Mucosa of descending colon (tissue), 3 donors: Measurements from ENCODE around the gene SLC4A4. TPM values are rescaled to one million over a fixed set of nuclear protein-coding genes. Genes with fewer than 3 reads are reported as not detected.

Experiments
- ATAC-seq: fragments of 200-7000 bp; cut with Tn5 transposase; one replicate; pipeline ENCODE4 v1.9.1; 2020; ENCODE audit warnings: mild to moderate bottlenecking, moderate library complexity
- DNase-seq, 3 donors: peaks; one replicate each; pipeline ENCODE4 v3.0.0-alpha.2; 2020
- H3K36me3 ChIP-seq: fragments of 200-600 bp; one replicate; pipeline ENCODE4 v1.8.0; 2021; ENCODE audit warnings: low read depth, mild to moderate bottlenecking
- H3K4me1 ChIP-seq: fragments of 200-600 bp; one replicate; pipeline ENCODE4 v1.8.0; 2021; ENCODE audit warnings: low read depth, mild to moderate bottlenecking
- H3K4me3 ChIP-seq: fragments of 200-600 bp; one replicate; pipeline ENCODE4 v1.8.0; 2021; ENCODE audit warnings: mild to moderate bottlenecking
- H3K9me3 ChIP-seq: fragments of 200-600 bp; one replicate; pipeline ENCODE4 v1.8.0; 2021; ENCODE audit warnings: mild to moderate bottlenecking
- intact Hi-C, 2 donors: fragments of 100-400 bp; cut with DNase I in 1 of 2; cut with micrococcal nuclease in 1 of 2; formaldehyde crosslinking; loops; one replicate each; pipeline versions ENCODE4 v1.11.0 to v1.11.1; 2022; cut with DNase I, micrococcal nuclease
- total RNA-seq, 3 donors: library from RNA; stranded (reverse); fragmentation: NEBNext Ultra II Directional in 2 of 3; extraction: Animal tissue kit (Norgen Biotek cat#: 25700) in 2 of 3; gene quantifications; one replicate each; pipeline versions ENCODE4 v1.2.1 to v1.2.4, GENCODE V29; 2021 to 2023
- TF ChIP-seq, protein P1 (sequence below): fragments of 200-600 bp; IDR thresholded peaks from one replicate; pipeline ENCODE4 v1.8.0; 2022; ENCODE audit warnings: antibody characterized with exemption, mild to moderate bottlenecking
- donor health status: DM: no; HTN: no; CAD: no; lungs with moderate emphysema.
- donor health status: DM: no; HTN: no; CAD: no.
- donor health status: DM: no; HTN: yes; CAD: no.

Gene SLC4A4
- total RNA-seq, 3 donors from 2014 or later = 102 to 248 (median 165) TPM

DNA sequence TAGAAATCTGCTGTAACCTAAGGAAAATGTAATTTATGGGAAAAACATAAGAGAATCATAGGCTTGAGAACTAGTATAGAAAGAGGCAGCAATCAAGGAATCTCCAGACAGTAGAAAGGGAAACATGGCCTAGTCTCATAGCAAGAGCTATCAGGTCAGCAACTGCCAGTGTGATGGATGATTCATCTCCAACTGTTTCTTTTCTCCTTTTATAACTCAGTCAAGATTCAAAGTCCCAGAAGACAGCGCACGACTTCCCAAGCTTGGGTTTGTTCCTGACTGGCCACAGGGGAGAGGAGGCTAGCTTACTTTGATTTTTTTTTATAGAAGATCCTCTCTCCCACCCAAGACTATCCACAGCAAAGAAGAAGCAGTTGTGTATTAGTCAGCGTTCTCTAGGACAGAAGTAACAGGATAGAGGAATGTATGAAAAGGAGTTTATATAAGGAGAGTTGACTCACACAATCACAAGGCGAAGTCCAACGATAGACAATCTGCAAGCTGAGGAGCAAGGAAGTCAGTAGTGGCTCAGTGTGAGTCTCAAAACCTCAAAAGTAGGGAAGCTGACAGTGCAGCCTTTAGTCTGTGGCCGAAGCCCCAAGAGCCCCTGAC, 263.6 kb downstream of the SLC4A4 start:
- Histone ChIP-seq H3K9me3 (peaks cover 2% of the 10 kb centered on the region), H3K4me3 (no peak overlapping the region), H3K4me1 (no peaks in the 10 kb centered on the region), H3K36me3 (no peaks in the 10 kb centered on the region)
- intact Hi-C loops = no loop called here
- DNase-seq (peak in 1 of 3 donors; percentile 27), ATAC-seq (peak; percentile 90)
- TF ChIP-seq, protein P1, sequence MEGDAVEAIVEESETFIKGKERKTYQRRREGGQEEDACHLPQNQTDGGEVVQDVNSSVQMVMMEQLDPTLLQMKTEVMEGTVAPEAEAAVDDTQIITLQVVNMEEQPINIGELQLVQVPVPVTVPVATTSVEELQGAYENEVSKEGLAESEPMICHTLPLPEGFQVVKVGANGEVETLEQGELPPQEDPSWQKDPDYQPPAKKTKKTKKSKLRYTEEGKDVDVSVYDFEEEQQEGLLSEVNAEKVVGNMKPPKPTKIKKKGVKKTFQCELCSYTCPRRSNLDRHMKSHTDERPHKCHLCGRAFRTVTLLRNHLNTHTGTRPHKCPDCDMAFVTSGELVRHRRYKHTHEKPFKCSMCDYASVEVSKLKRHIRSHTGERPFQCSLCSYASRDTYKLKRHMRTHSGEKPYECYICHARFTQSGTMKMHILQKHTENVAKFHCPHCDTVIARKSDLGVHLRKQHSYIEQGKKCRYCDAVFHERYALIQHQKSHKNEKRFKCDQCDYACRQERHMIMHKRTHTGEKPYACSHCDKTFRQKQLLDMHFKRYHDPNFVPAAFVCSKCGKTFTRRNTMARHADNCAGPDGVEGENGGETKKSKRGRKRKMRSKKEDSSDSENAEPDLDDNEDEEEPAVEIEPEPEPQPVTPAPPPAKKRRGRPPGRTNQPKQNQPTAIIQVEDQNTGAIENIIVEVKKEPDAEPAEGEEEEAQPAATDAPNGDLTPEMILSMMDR = no peak

DNA sequence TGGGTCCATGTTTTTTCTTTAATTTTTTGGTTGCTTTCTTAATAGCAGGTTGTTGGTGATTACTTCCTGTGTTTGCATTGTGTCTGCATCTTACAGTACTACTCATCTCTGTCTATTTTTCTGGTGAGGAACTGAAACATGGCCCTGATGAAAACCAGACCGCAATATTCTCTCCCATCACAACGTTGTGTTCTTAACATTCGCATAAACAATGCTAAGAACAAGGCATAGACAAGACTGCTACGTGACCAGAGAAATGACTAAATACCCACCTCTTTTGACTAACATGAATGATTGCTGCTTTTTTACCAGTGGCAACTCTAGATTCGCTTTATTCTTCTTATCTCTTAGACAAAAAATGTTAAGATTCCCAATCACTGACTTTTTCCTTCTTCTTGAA, 266.0 kb downstream of the SLC4A4 start:
- DNase-seq (no peak), ATAC-seq (no peak)
- Histone ChIP-seq H3K9me3 (peaks cover 2% of the 10 kb centered on the region), H3K4me3 (no peak overlapping the region), H3K36me3 (no peaks in the 10 kb centered on the region), H3K4me1 (no peaks in the 10 kb centered on the region)
- intact Hi-C loops = no loop called here
- TF ChIP-seq, protein P1 = no peak

DNA sequence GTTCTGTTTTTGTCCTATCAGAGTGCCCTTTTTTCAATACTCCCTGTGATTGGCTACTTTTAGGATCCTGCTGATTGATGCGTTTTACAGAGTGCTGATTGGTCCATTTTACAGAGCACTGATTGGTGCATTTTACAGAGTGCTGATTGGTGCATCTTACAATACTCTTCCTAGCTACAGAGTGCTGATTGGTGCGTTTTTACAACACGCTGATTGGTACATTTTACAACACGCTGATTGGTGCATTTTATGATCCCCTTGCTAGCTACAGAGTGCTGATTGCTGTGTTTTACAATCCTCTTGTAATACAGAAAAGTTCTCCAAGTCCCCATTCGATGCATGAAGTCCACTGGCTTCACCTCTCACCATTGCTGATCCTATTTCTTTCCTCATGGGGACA, 268.3 kb downstream of the SLC4A4 start:
- no peak overlapping the region for H3K4me3 ChIP-seq
- TF ChIP-seq, protein P1 = no peak
- DNase-seq (no peak), ATAC-seq (no peak)
- intact Hi-C loops = no loop called here
- no peaks in the 10 kb centered on the region for H3K36me3 ChIP-seq
- peaks cover 2% of the 10 kb centered on the region for H3K9me3 ChIP-seq
- H3K4me1 ChIP-seq = no peaks in the 10 kb centered on the region

DNA sequence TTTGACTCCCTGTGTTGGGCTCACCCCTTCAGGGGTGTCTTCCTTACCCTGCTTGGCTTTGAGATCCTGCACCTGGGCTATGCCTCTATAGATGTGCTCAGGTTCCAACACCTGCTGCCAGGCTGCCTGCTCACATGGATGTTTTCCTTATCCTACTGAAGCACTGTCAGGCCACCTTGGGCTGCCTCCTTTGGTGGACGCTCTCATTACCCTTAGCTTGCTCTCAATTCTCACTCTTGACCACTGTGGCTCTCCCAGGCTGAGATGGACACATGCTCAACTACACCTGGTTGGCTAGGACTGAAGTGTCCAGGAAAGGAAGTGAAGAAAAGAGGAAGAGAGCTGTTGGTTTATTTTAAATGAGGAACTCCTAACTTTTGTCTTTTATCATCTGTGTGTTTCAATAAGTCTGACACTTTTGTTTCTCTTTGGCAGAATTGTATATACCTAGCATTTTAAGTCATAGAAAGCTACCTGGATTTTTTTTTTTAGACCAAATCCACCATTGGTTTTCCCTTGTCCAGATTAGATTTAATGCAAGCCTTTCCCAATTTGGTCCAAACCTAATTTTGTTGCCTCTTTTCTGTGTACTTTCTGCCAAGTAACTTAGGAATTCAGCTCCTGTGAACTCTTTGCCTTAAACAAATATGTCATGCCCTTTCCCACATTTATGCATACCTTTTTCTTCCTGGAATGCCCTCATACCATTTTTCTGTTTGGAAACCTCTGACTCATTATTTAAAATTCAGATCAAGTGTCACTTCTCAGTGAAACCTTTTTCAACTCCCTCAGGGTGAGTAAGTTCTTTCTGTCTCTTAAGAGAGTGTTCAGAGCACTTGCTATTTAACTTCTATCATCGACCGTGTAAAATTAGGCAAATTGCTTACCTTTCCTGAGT, 269.2 kb downstream of the SLC4A4 start:
- DNase-seq (no peak), ATAC-seq (peak; percentile 69)
- Histone ChIP-seq H3K36me3 (no peaks in the 10 kb centered on the region), H3K4me1 (no peaks in the 10 kb centered on the region), H3K9me3 (peaks cover 2% of the 10 kb centered on the region), H3K4me3 (no peak overlapping the region)
- intact Hi-C loops = no loop called here
- TF ChIP-seq, protein P1 = no peak

DNA sequence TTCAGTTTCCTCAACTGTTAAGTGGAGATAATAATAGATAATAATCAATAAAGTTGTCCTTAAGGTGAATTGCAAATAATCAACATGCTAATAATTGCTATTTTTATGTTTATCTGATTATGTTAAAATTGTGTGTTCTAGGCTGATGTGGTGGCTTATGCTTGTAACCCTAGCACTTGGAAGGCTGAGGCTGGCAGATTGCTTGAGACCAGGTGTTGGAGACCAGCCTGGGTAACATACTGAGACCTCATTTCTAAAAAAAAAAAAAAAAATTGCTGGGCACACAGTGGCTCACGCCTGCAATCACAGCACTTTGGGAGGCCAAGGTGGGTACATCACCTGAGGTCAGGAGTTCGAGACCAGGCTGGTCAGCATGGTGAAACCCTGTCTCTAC, 269.9 kb downstream of the SLC4A4 start:
- DNase-seq (no peak), ATAC-seq (no peak)
- H3K9me3 ChIP-seq = peaks cover 2% of the 10 kb centered on the region
- TF ChIP-seq, protein P1 = no peak
- intact Hi-C loops = no loop called here
- H3K36me3 ChIP-seq = no peaks in the 10 kb centered on the region
- H3K4me1 ChIP-seq = no peaks in the 10 kb centered on the region
- H3K4me3 ChIP-seq = no peak overlapping the region
